ENCODE data around the gene QSOX2.

Gene QSOX2

GRCh38 chr9:136219276-136219675, 26.3 kb downstream of the QSOX2 start:
- DNase-seq, result no peak

GRCh38 chr9:136218673-136219072, 26.9 kb downstream of the QSOX2 start:
- DNase-seq, result no peak

- DNase-seq, result no peak
Observed at GRCh38 chr9:136218271-136218670, 27.3 kb downstream of the QSOX2 start.

GRCh38 chr9:136216541-136217244, 28.9 kb downstream of the QSOX2 start:
- DNase-seq, result no peak

GRCh38 chr9:136213733-136214132, 31.9 kb downstream of the QSOX2 start:
- DNase-seq, result no peak

GRCh38 chr9:136212345-136212950, 33.2 kb downstream of the QSOX2 start:
- no peak for DNase-seq

- DNase-seq, result no peak
Observed at GRCh38 chr9:136211441-136212344, 33.9 kb downstream of the QSOX2 start.

GRCh38 chr9:136211006-136211405, 34.6 kb downstream of the QSOX2 start:
- DNase-seq, result no peak

GRCh38 chr9:136210276-136210675, 35.3 kb downstream of the QSOX2 start:
- no peak for DNase-seq

- no peak for DNase-seq
Observed at GRCh38 chr9:136209786-136210185, 35.8 kb downstream of the QSOX2 start.

- DNase-seq, result no peak
Observed at GRCh38 chr9:136209232-136209631, 36.4 kb downstream of the QSOX2 start.

GRCh38 chr9:136208675-136209074, 36.9 kb downstream of the QSOX2 start:
- DNase-seq, result no peak

GRCh38 chr9:136207616-136208015, 38.0 kb downstream of the QSOX2 start:
- no peak for DNase-seq

- no peak for DNase-seq
Observed at GRCh38 chr9:136206602-136207275, 38.9 kb downstream of the QSOX2 start.

GRCh38 chr9:136205707-136205992, 40.0 kb downstream of the QSOX2 start:
- no peak for DNase-seq

- no peak for DNase-seq
Observed at GRCh38 chr9:136204838-136205706, 40.5 kb downstream of the QSOX2 start, which contains the start of gene LHX3. TSS of gene LHX3 (minus strand) at chr9:136205128. CDS start at chr9:136205012, 116 bp downstream.

GRCh38 chr9:136204145-136204805, 41.3 kb downstream of the QSOX2 start:
- no peak for DNase-seq

- no peak for DNase-seq
Observed at GRCh38 chr9:136203408-136204144, 42.0 kb downstream of the QSOX2 start.

- DNase-seq, result no peak
Observed at GRCh38 chr9:136202454-136203407, 42.9 kb downstream of the QSOX2 start.

Measured in CD4-positive, alpha-beta T cell treated with Interleukin-21 for 1 hour (primary cell).